Right hindlimb (tissue), 1 donor: ENCODE measurements around the gene YIPF7.

Experiments
- DNase-seq: peaks from one replicate; pipeline ENCODE4 v3.0.0-alpha.2; 2018

Gene YIPF7

DNA sequence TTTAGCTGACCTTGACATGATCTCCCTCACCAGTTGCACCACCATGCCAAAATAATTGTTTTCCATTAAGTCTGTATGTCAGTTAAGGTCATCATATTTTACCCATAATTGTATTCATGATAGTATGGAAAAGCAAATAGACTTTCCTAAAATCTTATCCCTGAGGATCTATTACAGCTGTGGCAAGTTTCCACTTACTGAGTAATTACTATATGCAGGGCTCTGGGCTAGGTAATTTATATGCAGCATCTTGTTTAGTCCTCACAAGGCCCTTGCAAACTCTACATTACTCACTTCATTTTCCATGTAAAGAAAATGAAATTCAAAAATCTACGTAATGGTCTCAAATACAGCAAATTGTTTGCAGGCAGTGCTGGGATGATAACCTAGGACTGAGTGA lies 34.8 kb downstream of the YIPF7 start:
- no peak for DNase-seq

DNA sequence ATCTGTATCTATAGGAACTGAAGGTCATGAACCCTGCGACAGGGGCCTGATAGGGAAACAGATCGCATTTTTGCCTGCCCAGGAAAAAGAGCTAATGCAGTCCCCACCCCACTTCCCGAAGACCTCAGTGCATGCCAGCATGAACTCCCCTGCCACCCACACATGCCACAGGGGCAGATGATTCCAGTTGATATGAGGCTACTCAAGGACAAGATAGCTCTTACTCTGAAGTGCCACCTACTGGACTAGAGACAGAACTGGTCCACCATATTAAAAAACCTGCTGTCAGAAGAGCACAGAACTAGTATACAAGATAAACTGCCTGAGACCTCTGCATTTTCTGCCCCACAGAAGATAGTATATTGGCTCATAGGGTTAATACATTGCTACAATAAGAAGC lies 68.0 kb downstream of the YIPF7 start:
- no peak for DNase-seq

GRCh38 chr4:44580231-44580630 lies 71.2 kb downstream of the YIPF7 start:
- DNase-seq: no peak

- DNase-seq: no peak
Measured at GRCh38 chr4:44578954-44579353, 72.5 kb downstream of the YIPF7 start.
